HS-27A (cell line): ENCODE data around the gene FASTK.

Experiments
- DNase-seq: peaks from one replicate; pipeline ENCODE4 v3.0.0-alpha.2; 2012; ENCODE audit warnings: low read depth, missing footprints

FASTK gene

GRCh38 chr7:151064454-151064853, 16.2 kb downstream of the FASTK start:
- DNase-seq = no peak

GRCh38 chr7:151063212-151063561, 17.4 kb downstream of the FASTK start:
- DNase-seq = no peak

- no peak for DNase-seq
Observed at GRCh38 chr7:151062399-151063211, 18.0 kb downstream of the FASTK start.

GRCh38 chr7:151062111-151062398, 18.6 kb downstream of the FASTK start:
- no peak for DNase-seq

GRCh38 chr7:151061213-151062110, 19.1 kb downstream of the FASTK start:
- no peak for DNase-seq

GRCh38 chr7:151060416-151061212, 20.0 kb downstream of the FASTK start:
- DNase-seq = no peak

GRCh38 chr7:151060113-151060415, 20.5 kb downstream of the FASTK start:
- no peak for DNase-seq

- no peak for DNase-seq
Observed at GRCh38 chr7:151059367-151060112, 21.1 kb downstream of the FASTK start, which contains the start of gene SLC4A2. TSS of gene SLC4A2 (plus strand) at chr7:151059589. CDS start at chr7:151061988, 2,399 bp downstream.

GRCh38 chr7:151058781-151059366, 21.7 kb downstream of the FASTK start:
- no peak for DNase-seq

- DNase-seq = peak; percentile 86
Observed at GRCh38 chr7:151057989-151058780, 22.4 kb downstream of the FASTK start.

GRCh38 chr7:151057506-151057988, 23.1 kb downstream of the FASTK start, which contains the start of gene CDK5:
TSS of gene CDK5 (minus strand) at chr7:151057897. CDS start at chr7:151057848, 49 bp downstream.
- no peak for DNase-seq

- DNase-seq = no peak
Observed at GRCh38 chr7:151056666-151057505, 23.7 kb downstream of the FASTK start.

- DNase-seq = no peak
Observed at GRCh38 chr7:151056283-151056665, 24.3 kb downstream of the FASTK start.

- no peak for DNase-seq
Observed at GRCh38 chr7:151053751-151054150, 26.9 kb downstream of the FASTK start.

GRCh38 chr7:151053096-151053495, 27.5 kb downstream of the FASTK start:
- no peak for DNase-seq

- DNase-seq = no peak
Observed at GRCh38 chr7:151051108-151051507, 29.5 kb downstream of the FASTK start.

- no peak for DNase-seq
Observed at GRCh38 chr7:151048911-151049463, 31.6 kb downstream of the FASTK start.

- no peak for DNase-seq
Observed at GRCh38 chr7:151047976-151048815, 32.4 kb downstream of the FASTK start, which contains the start of gene ASIC3. TSS of gene ASIC3 (plus strand) at chr7:151048531. CDS start at chr7:151048886, 355 bp downstream.
